ENCODE results near the gene ADORA1.
A peak's percentile ranks its signal among the peaks of the same experiment; 100 is the strongest.

Gene ADORA1

GRCh38 chr1:203216274-203217138 lies 89.0 kb downstream of the ADORA1 start:
- TF ChIP-seq, protein P1, sequence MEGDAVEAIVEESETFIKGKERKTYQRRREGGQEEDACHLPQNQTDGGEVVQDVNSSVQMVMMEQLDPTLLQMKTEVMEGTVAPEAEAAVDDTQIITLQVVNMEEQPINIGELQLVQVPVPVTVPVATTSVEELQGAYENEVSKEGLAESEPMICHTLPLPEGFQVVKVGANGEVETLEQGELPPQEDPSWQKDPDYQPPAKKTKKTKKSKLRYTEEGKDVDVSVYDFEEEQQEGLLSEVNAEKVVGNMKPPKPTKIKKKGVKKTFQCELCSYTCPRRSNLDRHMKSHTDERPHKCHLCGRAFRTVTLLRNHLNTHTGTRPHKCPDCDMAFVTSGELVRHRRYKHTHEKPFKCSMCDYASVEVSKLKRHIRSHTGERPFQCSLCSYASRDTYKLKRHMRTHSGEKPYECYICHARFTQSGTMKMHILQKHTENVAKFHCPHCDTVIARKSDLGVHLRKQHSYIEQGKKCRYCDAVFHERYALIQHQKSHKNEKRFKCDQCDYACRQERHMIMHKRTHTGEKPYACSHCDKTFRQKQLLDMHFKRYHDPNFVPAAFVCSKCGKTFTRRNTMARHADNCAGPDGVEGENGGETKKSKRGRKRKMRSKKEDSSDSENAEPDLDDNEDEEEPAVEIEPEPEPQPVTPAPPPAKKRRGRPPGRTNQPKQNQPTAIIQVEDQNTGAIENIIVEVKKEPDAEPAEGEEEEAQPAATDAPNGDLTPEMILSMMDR (IDR thresholded peaks at IDR 0.05), result peak; percentile 81
